C4-2B (cell line): ENCODE data around the gene AMBP.
A peak's percentile ranks its signal among the peaks of the same experiment; 100 is the strongest.

Experiments used
- H3K27ac ChIP-seq: fragments of 450-650 bp; 2 replicates; pipeline ENCODE4 v1.5.1; 2017
- ZFX ChIP-seq: fragments of 450-650 bp; IDR thresholded peaks from 2 replicates; pipeline ENCODE4 v1.6.1; 2017
- TF ChIP-seq, protein P1 (sequence below): fragments of 450-650 bp; conservative IDR thresholded peaks from 2 replicates; pipeline ENCODE4 v1.5.1; 2017; ENCODE audit warnings: mild to moderate bottlenecking

Gene AMBP

DNA sequence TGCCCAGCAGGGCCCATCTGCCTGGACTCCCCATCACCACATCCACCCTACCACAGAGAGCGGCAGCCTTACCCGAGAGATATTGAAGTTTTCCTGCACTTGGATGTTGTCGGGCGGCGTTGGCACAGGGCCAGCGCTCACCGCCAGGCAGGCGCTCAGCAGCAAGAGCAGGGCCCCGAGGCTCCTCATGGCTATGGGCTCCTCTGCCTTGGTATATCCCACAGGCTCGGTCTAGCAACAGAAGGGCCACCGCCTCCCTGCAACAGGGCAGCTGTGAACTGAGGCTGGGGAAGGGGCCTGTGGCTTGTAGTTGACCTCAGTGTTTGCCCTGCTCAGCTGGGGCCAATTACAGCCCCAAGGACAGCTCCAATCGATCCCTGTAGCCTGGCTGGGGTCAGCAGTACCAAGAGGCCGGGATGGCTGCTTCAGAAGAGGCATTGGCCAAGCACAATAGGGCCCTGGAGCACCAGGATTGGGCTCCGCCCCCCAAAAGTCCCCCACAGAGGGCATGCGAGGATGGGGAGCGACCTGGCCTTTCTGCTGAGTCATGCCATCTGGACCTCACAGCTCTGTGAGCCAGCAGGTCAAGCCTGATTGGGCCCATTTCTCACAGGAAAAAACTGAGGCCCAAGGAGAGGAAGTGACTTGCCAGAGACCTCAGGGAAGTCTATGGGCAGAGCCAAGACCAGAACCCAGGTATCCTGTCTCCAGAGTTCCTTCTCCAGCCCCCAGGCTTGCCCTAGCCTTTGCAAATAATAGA, at the start of gene AMBP:
Gene AMBP, minus strand, starts transcription at position 280 of the 760 bp plus-strand sequence. Its CDS starts 91 bp downstream, at position 189.
- no peak for TF ChIP-seq ZFX
- TF ChIP-seq, protein P1, sequence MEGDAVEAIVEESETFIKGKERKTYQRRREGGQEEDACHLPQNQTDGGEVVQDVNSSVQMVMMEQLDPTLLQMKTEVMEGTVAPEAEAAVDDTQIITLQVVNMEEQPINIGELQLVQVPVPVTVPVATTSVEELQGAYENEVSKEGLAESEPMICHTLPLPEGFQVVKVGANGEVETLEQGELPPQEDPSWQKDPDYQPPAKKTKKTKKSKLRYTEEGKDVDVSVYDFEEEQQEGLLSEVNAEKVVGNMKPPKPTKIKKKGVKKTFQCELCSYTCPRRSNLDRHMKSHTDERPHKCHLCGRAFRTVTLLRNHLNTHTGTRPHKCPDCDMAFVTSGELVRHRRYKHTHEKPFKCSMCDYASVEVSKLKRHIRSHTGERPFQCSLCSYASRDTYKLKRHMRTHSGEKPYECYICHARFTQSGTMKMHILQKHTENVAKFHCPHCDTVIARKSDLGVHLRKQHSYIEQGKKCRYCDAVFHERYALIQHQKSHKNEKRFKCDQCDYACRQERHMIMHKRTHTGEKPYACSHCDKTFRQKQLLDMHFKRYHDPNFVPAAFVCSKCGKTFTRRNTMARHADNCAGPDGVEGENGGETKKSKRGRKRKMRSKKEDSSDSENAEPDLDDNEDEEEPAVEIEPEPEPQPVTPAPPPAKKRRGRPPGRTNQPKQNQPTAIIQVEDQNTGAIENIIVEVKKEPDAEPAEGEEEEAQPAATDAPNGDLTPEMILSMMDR: no peak
- H3K27ac ChIP-seq: peak within 1 kb of the TSS; percentile 21

DNA sequence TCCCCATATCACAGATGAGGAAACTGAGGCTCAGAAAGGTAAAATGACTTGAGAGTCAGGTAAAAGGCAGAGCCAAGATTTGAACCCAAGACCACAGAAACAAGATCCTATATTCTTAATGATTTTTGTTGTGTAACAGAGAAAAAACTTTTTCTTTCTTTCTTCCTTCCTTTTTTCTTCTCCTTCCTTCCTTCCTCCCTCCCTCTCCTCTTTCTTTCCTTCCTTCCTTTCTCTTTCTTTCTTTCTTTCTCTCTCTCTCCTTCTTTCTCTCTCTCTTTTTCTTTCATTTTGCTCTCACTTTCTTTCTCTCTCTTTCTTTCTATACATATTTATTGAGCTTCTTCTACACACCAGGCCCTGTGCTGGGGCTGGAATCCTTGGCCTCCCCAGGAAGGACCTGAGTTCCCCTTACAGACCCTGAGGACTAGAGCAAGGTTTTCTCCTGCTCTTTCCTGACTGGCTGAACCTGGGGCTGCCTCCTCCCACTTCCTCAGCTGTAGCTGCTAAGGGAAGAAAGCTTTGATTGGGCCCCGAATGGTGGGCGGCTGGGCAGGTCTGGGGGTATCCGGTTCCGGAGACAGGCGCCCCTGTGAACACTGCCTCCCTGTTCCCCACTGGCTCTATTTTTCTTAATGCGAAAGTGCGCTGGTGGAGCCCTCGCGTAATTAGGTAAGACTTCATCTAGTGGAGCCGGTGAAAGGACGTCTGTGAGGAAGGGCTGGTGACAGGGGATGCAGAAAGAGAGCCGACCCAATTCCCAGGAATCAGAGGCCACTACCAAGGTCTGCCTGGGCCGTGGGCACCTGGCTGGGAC, 48.4 kb upstream of the AMBP start:
- no peak overlapping the region for H3K27ac ChIP-seq
- TF ChIP-seq, protein P1: no peak
- TF ChIP-seq ZFX: no peak

DNA sequence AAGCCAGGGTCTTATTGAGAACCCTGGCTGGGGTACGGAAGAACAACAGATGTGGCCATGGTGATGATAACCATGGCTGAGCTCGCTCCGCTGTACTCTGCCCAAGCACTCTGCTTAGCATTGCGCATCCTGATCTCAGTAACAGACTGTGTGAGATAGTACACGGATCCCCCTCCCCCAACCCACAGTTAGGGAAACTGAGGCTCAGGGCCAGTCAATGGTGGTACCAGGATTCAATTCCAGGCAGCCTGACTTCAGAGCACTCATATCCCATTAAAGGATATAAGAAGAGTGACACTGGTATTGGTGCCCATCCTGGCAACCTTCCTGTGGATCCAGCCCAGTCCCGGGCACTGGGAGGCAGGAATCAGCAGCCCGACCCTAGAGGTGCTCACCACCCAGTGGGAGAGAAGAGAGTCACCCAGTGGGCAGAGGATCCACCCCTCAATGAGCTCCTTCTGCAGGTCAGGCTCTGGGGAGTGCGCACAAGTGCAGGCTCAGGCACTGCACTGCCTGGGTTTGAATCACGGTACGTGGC, 47.4 kb upstream of the AMBP start:
- H3K27ac ChIP-seq: no peak overlapping the region
- no peak for TF ChIP-seq ZFX
- TF ChIP-seq, protein P1: no peak

DNA sequence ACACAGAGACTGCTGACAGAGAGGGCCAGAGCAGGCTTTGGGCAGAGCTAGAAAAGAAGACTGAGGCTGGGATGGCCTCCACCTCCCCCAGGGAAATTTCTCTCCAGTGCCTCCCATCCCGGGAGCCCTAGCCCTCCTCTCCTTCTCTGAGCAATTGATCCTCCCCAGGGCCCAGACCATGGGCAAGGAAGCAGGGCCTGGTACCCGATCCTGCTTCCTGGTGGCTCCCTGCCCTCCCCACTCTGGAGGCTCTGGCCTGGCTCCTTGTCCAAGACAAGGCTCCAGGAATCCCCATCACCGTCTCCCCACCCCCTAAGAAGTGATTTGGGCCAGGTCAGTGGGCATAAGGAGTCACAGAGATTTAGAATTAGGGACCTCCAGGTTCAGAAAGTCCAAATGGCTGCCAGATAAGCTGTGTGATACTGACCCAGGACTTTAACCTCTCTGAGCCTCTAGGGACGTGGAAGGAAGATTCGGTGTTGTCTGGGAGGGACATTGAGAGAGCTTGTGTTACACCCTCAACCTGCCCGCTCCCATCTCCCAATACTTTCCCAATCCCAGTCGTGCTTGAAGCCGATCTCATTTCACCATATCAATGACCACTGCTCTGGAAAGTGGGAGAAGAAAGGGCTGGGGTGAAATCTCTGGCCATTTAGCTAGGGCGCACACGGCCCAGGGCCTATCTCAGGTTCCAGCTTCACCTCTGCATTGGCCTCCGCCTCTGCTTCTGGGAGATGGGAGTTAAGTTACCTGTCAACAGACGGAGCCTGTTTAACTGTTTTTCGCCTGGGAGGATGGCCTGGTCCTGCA, 46.8 kb upstream of the AMBP start:
- no peak overlapping the region for H3K27ac ChIP-seq
- TF ChIP-seq, protein P1: no peak
- TF ChIP-seq ZFX: no peak

DNA sequence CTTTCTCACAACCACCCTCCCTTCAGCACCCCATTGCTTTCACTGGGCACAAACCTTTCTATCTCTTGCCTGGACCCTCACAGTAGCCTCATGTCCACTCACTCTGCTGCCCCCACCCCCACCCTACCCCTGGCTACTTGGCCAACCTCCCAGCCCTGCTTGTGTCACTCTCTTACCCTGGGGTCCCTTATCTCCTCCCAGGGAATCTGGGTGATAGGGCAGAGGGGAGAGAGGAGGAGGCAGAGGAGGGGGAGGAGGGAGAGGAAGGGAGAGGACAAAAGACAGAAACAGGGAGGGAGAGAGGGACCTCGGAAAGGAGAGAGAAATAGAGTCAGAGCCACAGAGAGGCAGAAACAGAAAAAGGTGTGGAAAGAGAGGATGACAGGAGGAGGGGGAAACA, 46.0 kb upstream of the AMBP start:
- no peak overlapping the region for H3K27ac ChIP-seq
- TF ChIP-seq ZFX: no peak
- TF ChIP-seq, protein P1: no peak

DNA sequence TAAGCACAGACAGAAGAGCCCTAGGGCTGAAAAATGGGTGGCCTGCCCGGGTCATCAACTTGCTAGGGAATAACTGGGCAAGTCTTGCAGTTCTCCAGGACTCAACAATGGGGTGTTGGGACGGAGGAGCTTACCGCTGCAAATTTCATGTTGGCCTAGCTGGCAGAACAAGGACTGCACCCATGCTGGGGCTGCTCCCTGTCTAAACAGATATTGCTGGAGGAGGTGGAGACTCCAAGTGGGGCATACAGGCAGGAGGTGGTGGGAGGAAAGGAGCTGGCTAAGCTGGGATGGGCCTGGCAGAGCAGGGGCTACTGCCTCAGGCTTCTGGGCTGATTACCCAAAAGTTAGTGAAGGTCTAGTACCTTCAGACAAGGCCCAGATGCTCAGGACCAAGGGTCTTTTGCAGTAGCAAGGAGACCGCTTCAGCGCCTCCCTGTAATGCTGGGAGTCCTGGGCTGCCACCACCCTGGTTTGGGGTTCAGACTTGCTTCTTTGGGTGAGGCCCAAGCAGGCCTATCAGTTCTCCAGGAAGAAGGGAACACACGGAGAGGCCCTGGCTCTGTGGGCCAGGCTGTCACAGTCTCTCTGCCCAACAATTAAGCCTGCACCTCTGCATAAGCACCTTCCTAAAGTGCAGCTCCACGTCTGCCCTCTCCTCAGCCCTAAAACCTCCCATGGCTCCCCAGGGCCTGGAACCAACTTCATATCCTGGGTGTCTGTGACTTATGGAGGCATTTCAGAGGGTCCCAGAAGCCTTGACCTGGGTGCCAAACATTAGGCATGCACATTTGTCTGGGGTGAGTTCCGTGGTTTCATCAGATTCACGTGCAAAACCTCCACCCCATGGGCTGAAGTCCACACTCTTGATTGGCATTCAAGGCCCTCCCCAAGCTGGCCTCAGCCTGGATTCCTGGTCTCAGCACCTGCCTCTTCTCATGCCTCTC, 45.2 kb upstream of the AMBP start:
- H3K27ac ChIP-seq: no peak overlapping the region
- no peak for TF ChIP-seq ZFX
- TF ChIP-seq, protein P1: no peak
